ENCODE data around the gene NDRG3.

GRCh38 chr20:36777167-36777566 is 31.3 kb upstream of the NDRG3 start:
- no peak for TF ChIP-seq CTCF (IDR thresholded peaks at IDR 0.05)
- TF ChIP-seq POLR2AphosphoS5 (IDR thresholded peaks at IDR 0.05): no peak
- TF ChIP-seq POLR2A (IDR thresholded peaks at IDR 0.05): no peak
